ENCODE data around the gene SDF4. TPM values are rescaled to one million over a fixed set of nuclear protein-coding genes. Genes with fewer than 3 reads are reported as not detected.

Gene SDF4
- total RNA-seq, 1 experiment from 2014 or later = 122 TPM

DNA sequence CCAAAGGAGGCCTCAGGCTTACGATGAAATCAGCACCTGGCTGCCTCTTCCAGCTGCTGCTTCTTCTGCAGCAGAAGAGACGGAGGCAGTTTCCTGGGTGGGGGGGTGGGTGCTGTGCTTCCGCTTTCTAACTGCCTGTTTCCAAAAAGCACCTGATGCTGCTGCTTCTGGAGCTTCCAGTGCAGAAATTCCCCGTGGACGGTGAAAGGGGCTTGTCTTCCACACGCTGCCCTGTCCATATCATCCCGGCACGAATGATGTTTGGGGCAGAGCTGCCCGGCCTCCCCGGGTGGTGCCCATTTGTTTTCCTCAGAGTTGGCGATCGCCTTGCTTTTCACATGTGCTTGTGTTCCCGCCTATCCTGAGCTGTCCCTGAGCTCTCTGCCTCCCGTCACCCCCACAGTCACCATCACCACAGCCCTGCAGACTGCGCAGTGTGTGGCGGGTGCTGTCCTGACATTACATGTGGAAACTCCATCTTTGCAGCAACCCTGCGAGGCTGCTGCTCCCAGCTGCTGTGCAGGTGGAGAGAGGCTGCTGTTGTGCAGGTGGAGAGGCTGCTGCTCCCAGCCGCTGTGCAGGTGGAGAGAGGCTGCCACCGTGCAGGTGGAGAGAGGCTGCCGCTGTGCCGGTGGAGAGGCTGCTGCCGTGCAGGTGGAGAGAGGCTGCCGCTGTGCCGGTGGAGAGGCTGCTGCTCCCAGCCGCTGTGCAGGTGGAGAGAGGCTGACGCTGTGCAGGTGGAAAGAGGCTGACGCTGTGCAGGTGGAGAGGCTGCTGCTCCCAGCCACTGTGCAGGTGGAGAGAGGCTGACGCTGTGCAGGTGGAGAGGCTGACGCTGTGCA, 56.4 kb downstream of the SDF4 start:
- TF ChIP-seq, protein P1, sequence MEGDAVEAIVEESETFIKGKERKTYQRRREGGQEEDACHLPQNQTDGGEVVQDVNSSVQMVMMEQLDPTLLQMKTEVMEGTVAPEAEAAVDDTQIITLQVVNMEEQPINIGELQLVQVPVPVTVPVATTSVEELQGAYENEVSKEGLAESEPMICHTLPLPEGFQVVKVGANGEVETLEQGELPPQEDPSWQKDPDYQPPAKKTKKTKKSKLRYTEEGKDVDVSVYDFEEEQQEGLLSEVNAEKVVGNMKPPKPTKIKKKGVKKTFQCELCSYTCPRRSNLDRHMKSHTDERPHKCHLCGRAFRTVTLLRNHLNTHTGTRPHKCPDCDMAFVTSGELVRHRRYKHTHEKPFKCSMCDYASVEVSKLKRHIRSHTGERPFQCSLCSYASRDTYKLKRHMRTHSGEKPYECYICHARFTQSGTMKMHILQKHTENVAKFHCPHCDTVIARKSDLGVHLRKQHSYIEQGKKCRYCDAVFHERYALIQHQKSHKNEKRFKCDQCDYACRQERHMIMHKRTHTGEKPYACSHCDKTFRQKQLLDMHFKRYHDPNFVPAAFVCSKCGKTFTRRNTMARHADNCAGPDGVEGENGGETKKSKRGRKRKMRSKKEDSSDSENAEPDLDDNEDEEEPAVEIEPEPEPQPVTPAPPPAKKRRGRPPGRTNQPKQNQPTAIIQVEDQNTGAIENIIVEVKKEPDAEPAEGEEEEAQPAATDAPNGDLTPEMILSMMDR (IDR thresholded peaks at IDR 0.05; ENCODE audit: unreplicated experiment) = no peak
- Mint-ChIP-seq H3K36me3 (ENCODE audit: insufficient read depth, unreplicated experiment) (no peaks in the 10 kb centered on the region), H3K4me3 (ENCODE audit: unreplicated experiment) (no peak overlapping the region), H3K27me3 (ENCODE audit: insufficient read depth, unreplicated experiment) (peaks cover 14% of the 10 kb centered on the region), H3K9me3 (ENCODE audit: unreplicated experiment) (no peaks in the 10 kb centered on the region), H3K4me1 (ENCODE audit: insufficient read depth, unreplicated experiment) (no peaks in the 10 kb centered on the region), H3K27ac (ENCODE audit: low read depth, unreplicated experiment) (no peak overlapping the region)
- ChIA-PET POLR2A (interaction anchor here (1.2 kb wide), 1 partner anchor 32 kb away, joined by 3 read pairs; no protein-coding TSS in a partner anchor), CTCF (interaction anchor here (0.9 kb wide), 1 partner anchor 53 kb away, joined by 4 read pairs; no protein-coding TSS in a partner anchor)
- intact Hi-C loops (cut with micrococcal nuclease) = no loop called here
- no TSS peak for BruUV-seq (replicated peaks)
- DNase-seq (ENCODE audit: unreplicated experiment) = no peak

DNA sequence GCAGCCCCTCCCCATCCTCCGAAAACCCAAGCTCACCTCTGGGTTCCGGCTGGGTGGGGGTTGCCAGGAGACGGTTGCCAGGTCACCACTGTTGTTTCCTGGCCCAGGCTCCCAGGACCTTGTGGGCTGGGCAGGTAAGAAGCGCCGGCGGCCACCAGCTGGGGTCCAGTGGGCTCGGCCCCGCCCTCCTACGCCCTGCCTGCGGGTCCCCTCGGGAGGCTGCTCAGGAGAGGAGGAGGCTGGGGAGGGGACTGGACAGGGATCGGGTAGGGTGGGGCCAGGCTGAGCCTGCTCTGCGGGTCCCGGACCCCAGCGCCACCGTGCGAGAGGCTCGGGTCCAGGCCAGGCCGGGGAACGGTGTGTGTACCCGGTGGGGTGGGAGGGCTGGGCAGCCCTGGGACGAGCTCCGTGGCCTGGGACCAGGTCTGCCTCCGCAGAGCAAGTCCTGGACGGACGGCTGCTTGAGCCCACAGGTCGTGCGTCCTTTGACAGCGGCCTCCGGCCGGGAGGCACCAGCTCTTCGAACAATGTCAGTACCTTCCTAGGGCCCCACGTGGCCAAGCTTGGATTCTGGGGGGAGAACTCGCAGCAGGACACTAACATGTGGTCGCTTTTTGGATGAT, 57.9 kb downstream of the SDF4 start, which contains the start of gene TTLL10:
Gene TTLL10, plus strand, starts transcription at position 88 of the 623 bp plus-strand sequence. CDS start 5,336 bp downstream, outside the sequence.
- intact Hi-C loops (cut with micrococcal nuclease) = no loop called here
- Mint-ChIP-seq H3K4me3 (ENCODE audit: unreplicated experiment) (no peak within 1 kb of the TSS), H3K9me3 (ENCODE audit: unreplicated experiment) (no peaks in the 10 kb centered on the region), H3K27me3 (ENCODE audit: insufficient read depth, unreplicated experiment) (peaks cover 14% of the 10 kb centered on the region), H3K4me1 (ENCODE audit: insufficient read depth, unreplicated experiment) (no peaks in the 10 kb centered on the region), H3K27ac (ENCODE audit: low read depth, unreplicated experiment) (no peak within 1 kb of the TSS), H3K36me3 (ENCODE audit: insufficient read depth, unreplicated experiment) (no peaks in the 10 kb centered on the region)
- ChIA-PET CTCF (no interaction called here), POLR2A (no interaction called here)
- no peak for DNase-seq (ENCODE audit: unreplicated experiment)
- TF ChIP-seq, protein P1 (IDR thresholded peaks at IDR 0.05; ENCODE audit: unreplicated experiment) = no peak
- no TSS peak for BruUV-seq (replicated peaks)

DNA sequence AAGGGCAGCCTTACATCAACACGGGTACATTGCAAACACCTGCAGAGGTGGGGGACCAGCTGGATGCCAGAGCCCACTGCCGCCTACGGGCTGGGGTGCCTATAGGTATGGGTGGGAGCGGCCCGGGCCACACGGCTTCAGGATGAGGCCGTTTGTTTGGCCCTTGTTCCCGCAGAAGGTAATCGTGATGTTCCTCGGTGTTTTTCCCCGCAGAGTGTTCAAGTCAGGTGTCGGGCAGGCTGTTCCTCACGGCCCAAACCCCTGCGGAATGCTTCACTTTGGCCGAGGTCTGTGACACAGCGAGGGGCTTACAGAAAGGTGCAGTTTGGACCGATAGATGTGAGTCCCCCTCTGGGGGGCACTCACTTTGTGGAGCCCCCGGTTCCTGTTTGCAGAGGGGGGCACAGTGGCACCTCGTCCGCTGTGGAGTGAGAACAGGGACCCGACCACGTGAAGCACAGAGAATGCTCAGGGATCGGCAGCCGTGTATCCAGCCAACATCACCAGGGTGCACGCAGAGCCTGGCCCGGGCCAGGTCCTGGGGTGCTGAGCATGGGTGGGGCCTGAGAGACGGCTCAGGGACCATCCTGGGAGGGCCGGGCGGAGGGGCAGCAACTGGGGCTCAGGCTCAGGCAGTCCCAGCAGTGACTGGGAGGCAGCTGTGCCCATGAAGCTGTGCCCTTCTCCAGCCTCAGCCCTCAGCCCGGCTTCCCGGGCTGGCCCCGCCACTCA, 58.6 kb downstream of the SDF4 start:
- no TSS peak for BruUV-seq (replicated peaks)
- intact Hi-C loops (cut with micrococcal nuclease) = no loop called here
- no peaks in the 10 kb centered on the region for H3K4me1 Mint-ChIP-seq (ENCODE audit: insufficient read depth, unreplicated experiment)
- ChIA-PET POLR2A (no interaction called here), CTCF (no interaction called here)
- TF ChIP-seq, protein P1 (IDR thresholded peaks at IDR 0.05; ENCODE audit: unreplicated experiment) = no peak
- H3K36me3 Mint-ChIP-seq (ENCODE audit: insufficient read depth, unreplicated experiment) = no peaks in the 10 kb centered on the region
- H3K4me3 Mint-ChIP-seq (ENCODE audit: unreplicated experiment) = no peak overlapping the region
- no peaks in the 10 kb centered on the region for H3K9me3 Mint-ChIP-seq (ENCODE audit: unreplicated experiment)
- no peak overlapping the region for H3K27ac Mint-ChIP-seq (ENCODE audit: low read depth, unreplicated experiment)
- peaks cover 14% of the 10 kb centered on the region for H3K27me3 Mint-ChIP-seq (ENCODE audit: insufficient read depth, unreplicated experiment)
- DNase-seq (ENCODE audit: unreplicated experiment) = no peak

Measured in MCF 10A (cell line).